Measurements from ENCODE around the gene BCAS1.

The BCAS1 gene

GRCh38 chr20:53923566-53924369 is 146.6 kb downstream of the BCAS1 start:
- DNase-seq (ENCODE audit: extremely low read depth, low read depth) = no peak
- H3K4me3 ChIP-seq (replicated peaks; ENCODE audit: low read depth, low read length) = no peak overlapping the region
- TF ChIP-seq CTCF (IDR thresholded peaks at IDR 0.05; ENCODE audit: low read depth, low read length, missing control alignments) = no peak

- DNase-seq (ENCODE audit: extremely low read depth, low read depth) = no peak
- H3K4me3 ChIP-seq (replicated peaks; ENCODE audit: low read depth, low read length) = no peak overlapping the region
These were observed 147.5 kb downstream of the BCAS1 start for GRCh38 chr20:53922901-53923314.

GRCh38 chr20:53921443-53921973 is 148.9 kb downstream of the BCAS1 start:
- DNase-seq (ENCODE audit: extremely low read depth, low read depth) = no peak
- TF ChIP-seq CTCF (IDR thresholded peaks at IDR 0.05; ENCODE audit: low read depth, low read length, missing control alignments) = no peak
- H3K4me3 ChIP-seq (replicated peaks; ENCODE audit: low read depth, low read length) = no peak overlapping the region

More at GRCh38 chr20:53922901-53923314, 147.5 kb downstream of the BCAS1 start:
- no peak for TF ChIP-seq CTCF (IDR thresholded peaks at IDR 0.05; ENCODE audit: low read depth, low read length, missing control alignments)

GRCh38 chr20:53920647-53921245 is 149.6 kb downstream of the BCAS1 start:
- no peak for TF ChIP-seq CTCF (IDR thresholded peaks at IDR 0.05; ENCODE audit: low read depth, low read length, missing control alignments)
- DNase-seq (ENCODE audit: extremely low read depth, low read depth) = no peak
- H3K4me3 ChIP-seq (replicated peaks; ENCODE audit: low read depth, low read length) = no peak overlapping the region

- H3K4me3 ChIP-seq (replicated peaks; ENCODE audit: low read depth, low read length) = no peak overlapping the region
- no peak for TF ChIP-seq CTCF (IDR thresholded peaks at IDR 0.05; ENCODE audit: low read depth, low read length, missing control alignments)
- no peak for DNase-seq (ENCODE audit: extremely low read depth, low read depth)
These were observed 150.5 kb downstream of the BCAS1 start for GRCh38 chr20:53919886-53920285.

GRCh38 chr20:53918949-53919361 is 151.4 kb downstream of the BCAS1 start:
- no peak for TF ChIP-seq CTCF (IDR thresholded peaks at IDR 0.05; ENCODE audit: low read depth, low read length, missing control alignments)
- no peak for DNase-seq (ENCODE audit: extremely low read depth, low read depth)
- no peak overlapping the region for H3K4me3 ChIP-seq (replicated peaks; ENCODE audit: low read depth, low read length)

All from HFF-Myc (cell line).